KMS-11 (cell line): ENCODE results near the gene RCAN1.
"Not testable (repeated sequence)": the region's sequence is repeated elsewhere in the genome, so short reads cannot be mapped to it uniquely, and the experiment has no call there.

Experiments
- H2AFZ ChIP-seq: fragments of 200-600 bp; sonication (generic); 2 replicates; pipeline ENCODE4 v1.6.1; 2016; ENCODE audit warnings: antibody characterized with exemption, mixed run types, low read depth
- H3K27ac ChIP-seq: fragments of 200-600 bp; sonication (generic); 2 replicates; pipeline ENCODE4 v1.6.1; 2016; ENCODE audit warnings: mild to moderate bottlenecking, mixed run types
- H3K27me3 ChIP-seq: fragments of 200-600 bp; sonication (generic); 2 replicates; pipeline ENCODE4 v1.6.1; 2017; ENCODE audit warnings: mild to moderate bottlenecking, low read depth, mixed run types, moderate library complexity; ENCODE audit not compliant: insufficient read depth
- H3K36me3 ChIP-seq: fragments of 200-600 bp; sonication (generic); 2 replicates; pipeline ENCODE4 v1.6.1; 2017; ENCODE audit warnings: mild to moderate bottlenecking, mixed run types; ENCODE audit not compliant: insufficient read depth
- H3K4me1 ChIP-seq: fragments of 200-600 bp; sonication (generic); 2 replicates; pipeline ENCODE4 v1.6.1; 2016; ENCODE audit warnings: mild to moderate bottlenecking, low read depth, mixed run types; ENCODE audit not compliant: poor library complexity, severe bottlenecking
- H3K4me2 ChIP-seq: fragments of 200-600 bp; sonication (generic); 2 replicates; pipeline ENCODE4 v1.7.0; 2016; ENCODE audit warnings: mild to moderate bottlenecking, mixed run types
- H3K4me3 ChIP-seq: fragments of 200-600 bp; sonication (generic); IDR thresholded peaks from 2 replicates; pipeline ENCODE4 v1.6.1; 2017; ENCODE audit warnings: low read depth, low read length, mixed read lengths; ENCODE audit not compliant: insufficient read depth
- H3K79me2 ChIP-seq: fragments of 200-600 bp; sonication (generic); 2 replicates; pipeline ENCODE4 v1.6.1; 2016; ENCODE audit warnings: low read depth, mixed run types; ENCODE audit not compliant: insufficient read depth
- H3K9ac ChIP-seq: fragments of 200-600 bp; sonication (generic); 2 replicates; pipeline ENCODE4 v1.6.1; 2016; ENCODE audit warnings: mild to moderate bottlenecking, mixed run types
- H4K20me1 ChIP-seq: fragments of 200-600 bp; sonication (generic); 2 replicates; pipeline ENCODE4 v1.6.1; 2016; ENCODE audit warnings: mild to moderate bottlenecking, mixed run types; ENCODE audit not compliant: insufficient read depth
- TF ChIP-seq, protein P1 (sequence below): fragments of 200-600 bp; sonication (generic); conservative IDR thresholded peaks from 2 replicates; pipeline ENCODE4 v1.6.1; 2017; ENCODE audit warnings: low read depth, mild to moderate bottlenecking, antibody characterized with exemption, low read length, moderate library complexity, mixed read lengths

Gene RCAN1

DNA sequence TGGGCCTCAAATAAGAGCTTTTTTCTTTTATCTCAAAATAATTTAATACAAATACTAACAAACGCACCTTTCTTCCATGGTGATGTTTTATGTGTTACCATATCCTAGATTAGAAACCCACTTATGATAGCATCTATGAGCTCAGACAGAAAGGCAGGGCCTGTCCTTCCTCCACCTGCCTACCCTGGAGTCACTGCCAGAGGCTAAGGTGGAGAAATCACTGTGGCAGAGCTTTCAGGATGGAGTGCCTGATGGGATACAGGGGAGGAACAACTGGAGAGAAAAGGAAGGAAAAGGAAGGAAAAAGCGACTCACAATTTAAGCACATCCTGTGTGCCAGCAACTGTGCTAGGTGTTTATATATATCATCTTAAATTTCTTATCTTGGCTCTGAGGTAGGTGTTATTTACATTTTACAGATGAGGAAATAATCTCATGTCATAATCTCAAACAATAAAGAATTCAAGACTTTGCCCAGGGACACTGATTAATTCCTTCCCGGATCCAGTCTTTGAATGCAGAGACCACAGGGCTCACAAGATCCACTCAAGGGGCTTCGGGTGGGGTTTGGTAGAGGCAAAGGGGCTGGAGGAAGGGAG lies 45.4 kb downstream of the RCAN1 start:
- Histone ChIP-seq H4K20me1 (no peaks in the 10 kb centered on the region), H3K4me1 (no peaks in the 10 kb centered on the region), H3K27me3 (no peaks in the 10 kb centered on the region), H3K79me2 (no peaks in the 10 kb centered on the region), H3K27ac (no peak overlapping the region), H3K36me3 (no peaks in the 10 kb centered on the region), H2AFZ (no peak overlapping the region), H3K4me2 (no peak overlapping the region), H3K9ac (no peak overlapping the region), H3K4me3 (no peak overlapping the region)
- TF ChIP-seq, protein P1, sequence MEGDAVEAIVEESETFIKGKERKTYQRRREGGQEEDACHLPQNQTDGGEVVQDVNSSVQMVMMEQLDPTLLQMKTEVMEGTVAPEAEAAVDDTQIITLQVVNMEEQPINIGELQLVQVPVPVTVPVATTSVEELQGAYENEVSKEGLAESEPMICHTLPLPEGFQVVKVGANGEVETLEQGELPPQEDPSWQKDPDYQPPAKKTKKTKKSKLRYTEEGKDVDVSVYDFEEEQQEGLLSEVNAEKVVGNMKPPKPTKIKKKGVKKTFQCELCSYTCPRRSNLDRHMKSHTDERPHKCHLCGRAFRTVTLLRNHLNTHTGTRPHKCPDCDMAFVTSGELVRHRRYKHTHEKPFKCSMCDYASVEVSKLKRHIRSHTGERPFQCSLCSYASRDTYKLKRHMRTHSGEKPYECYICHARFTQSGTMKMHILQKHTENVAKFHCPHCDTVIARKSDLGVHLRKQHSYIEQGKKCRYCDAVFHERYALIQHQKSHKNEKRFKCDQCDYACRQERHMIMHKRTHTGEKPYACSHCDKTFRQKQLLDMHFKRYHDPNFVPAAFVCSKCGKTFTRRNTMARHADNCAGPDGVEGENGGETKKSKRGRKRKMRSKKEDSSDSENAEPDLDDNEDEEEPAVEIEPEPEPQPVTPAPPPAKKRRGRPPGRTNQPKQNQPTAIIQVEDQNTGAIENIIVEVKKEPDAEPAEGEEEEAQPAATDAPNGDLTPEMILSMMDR: no peak

DNA sequence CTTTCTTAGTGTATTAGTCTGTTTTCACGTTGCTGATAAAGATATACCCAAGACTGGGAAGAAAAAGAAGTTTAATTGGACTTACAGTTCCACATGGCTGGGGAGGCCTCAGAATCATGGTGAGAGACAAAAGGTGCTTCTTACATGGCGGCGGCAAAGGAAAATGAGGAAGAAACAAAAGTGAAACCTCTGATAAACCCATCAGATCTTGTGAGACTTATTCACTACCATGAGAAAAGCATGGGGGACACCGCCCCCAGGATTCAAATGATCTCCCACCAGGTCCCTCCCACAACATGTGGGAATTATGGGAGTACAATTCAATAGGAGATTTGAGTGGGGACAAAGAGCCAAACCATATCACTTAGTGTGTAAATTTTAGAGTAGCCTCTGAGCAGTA lies 46.1 kb downstream of the RCAN1 start:
- not testable (repeated sequence) for H3K4me1 ChIP-seq, H3K9ac ChIP-seq, H3K36me3 ChIP-seq, H3K79me2 ChIP-seq, H3K27me3 ChIP-seq, H3K4me3 ChIP-seq, H3K27ac ChIP-seq, H2AFZ ChIP-seq, H3K4me2 ChIP-seq, H4K20me1 ChIP-seq

DNA sequence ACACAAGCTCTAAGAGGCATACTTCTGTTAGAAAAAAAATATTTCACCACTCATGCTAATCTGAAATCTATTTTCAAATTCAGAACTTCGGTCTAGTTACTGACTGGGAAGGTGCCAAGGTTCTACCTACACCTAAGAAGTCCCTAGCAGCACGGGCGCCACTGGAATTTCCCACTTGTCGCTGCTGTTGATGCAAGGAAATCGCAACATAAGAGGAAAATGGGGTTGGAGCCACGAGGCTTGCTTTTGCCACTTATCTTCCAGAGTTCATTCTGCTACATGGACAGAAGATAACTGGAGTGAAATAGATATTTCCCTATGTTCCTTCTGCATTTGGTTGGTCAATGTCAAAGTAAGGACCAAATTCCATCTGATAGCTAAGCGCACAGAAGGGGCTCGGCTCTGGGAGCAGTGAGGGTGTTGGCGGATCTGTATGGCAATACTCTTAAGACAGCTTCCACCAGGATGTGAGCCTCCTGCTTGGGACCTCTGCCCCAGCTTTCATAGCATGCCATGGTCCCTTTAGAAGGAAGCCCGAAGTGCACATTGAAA lies 47.2 kb downstream of the RCAN1 start:
- Histone ChIP-seq H3K4me1 (no peaks in the 10 kb centered on the region), H4K20me1 (no peaks in the 10 kb centered on the region), H3K27me3 (no peaks in the 10 kb centered on the region), H2AFZ (no peak overlapping the region), H3K79me2 (no peaks in the 10 kb centered on the region), H3K27ac (no peak overlapping the region), H3K4me2 (no peak overlapping the region), H3K36me3 (no peaks in the 10 kb centered on the region), H3K9ac (no peak overlapping the region), H3K4me3 (no peak overlapping the region)
- TF ChIP-seq, protein P1: no peak

DNA sequence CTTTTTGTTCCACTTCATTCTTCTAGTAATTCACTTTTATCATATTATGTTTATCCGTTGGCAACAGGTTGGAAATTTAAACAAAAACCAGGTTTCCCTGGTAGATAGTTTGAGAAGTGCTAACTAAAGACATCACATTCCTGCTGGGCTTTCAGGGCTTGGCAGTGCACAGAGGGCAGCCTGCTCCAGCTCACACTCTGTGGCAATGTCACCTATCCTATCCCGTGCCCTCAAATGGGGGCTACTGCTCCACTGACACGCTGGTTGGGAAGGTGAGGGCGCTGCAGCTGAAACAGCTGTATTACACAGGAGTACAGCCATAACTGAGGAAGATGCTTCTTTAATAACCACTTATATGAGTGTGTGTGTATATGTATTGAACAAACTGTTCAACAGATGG lies 49.7 kb downstream of the RCAN1 start:
- Histone ChIP-seq H3K36me3 (no peaks in the 10 kb centered on the region), H4K20me1 (no peaks in the 10 kb centered on the region), H3K27ac (no peak overlapping the region), H3K4me1 (no peaks in the 10 kb centered on the region), H3K79me2 (no peaks in the 10 kb centered on the region), H3K9ac (no peak overlapping the region), H3K27me3 (no peaks in the 10 kb centered on the region), H2AFZ (no peak overlapping the region), H3K4me2 (no peak overlapping the region), H3K4me3 (no peak overlapping the region)
- TF ChIP-seq, protein P1: no peak

DNA sequence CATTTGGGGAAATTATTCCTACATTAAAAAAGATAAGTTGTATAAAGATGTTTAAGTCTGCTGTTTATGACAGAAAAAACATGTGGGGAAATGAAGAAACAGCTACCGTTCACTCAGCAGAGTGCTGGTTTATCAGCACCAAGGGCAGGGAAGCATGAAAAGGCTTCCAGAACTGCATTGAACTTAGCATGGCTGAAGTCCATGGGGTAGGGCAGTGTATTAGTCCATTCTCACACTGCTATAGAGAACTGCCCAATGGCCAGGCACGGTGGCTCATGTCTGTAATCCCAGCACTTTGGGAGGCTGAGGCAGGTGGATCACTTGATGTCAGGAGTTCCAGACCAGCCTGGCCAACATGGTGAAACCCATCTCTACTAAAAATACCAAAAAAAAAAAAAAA lies 51.5 kb downstream of the RCAN1 start:
- not testable (repeated sequence) for H3K9ac ChIP-seq, H3K27me3 ChIP-seq, H4K20me1 ChIP-seq, H3K4me2 ChIP-seq, H3K27ac ChIP-seq, H3K4me1 ChIP-seq, H2AFZ ChIP-seq, H3K36me3 ChIP-seq, H3K79me2 ChIP-seq, H3K4me3 ChIP-seq
